GM12801 (cell line): ENCODE results near the gene TPM1.

ENCODE experiments used
- TF ChIP-seq, protein P1 (sequence below): IDR thresholded peaks from one replicate; pipeline ENCODE4 v1.5.1; 2011; ENCODE audit warnings: control low read depth; ENCODE audit not compliant: insufficient read length; ENCODE audit errors: extremely low read depth

Gene TPM1

DNA sequence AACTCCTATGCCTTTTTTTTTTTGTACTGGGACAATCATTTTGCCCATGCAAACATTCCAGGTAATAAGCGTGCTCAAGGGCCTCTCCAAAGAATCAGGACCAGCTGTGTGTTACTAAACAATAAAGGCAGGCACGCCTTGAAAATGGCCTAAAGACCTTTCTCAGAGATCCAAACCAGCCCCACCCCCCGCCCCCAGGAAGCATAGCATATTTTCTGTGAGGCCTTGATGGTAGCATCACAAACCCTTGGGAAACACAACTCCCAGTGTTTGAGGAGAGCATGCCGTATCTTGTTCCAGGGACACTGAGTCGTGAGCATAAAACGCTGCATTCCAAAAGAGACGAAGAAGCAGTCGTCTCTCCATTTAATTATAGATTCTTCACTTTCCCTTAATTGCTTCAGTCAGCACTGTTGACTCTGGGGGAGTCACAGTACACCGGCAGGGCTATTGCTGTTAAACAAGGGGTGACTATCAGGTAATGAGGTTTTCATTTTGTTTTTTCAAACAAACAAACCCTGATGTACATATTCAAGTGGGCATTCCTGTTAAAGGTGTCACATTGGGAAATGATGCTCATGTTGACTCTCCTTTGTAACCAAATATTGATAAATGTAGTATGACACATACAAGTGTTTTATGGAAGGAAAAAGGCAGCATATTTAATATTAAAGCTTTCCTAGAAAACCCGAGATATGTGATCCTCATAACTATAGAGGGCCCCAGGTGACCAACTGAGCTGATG is 4.4 kb upstream of the TPM1 start:
- TF ChIP-seq, protein P1, sequence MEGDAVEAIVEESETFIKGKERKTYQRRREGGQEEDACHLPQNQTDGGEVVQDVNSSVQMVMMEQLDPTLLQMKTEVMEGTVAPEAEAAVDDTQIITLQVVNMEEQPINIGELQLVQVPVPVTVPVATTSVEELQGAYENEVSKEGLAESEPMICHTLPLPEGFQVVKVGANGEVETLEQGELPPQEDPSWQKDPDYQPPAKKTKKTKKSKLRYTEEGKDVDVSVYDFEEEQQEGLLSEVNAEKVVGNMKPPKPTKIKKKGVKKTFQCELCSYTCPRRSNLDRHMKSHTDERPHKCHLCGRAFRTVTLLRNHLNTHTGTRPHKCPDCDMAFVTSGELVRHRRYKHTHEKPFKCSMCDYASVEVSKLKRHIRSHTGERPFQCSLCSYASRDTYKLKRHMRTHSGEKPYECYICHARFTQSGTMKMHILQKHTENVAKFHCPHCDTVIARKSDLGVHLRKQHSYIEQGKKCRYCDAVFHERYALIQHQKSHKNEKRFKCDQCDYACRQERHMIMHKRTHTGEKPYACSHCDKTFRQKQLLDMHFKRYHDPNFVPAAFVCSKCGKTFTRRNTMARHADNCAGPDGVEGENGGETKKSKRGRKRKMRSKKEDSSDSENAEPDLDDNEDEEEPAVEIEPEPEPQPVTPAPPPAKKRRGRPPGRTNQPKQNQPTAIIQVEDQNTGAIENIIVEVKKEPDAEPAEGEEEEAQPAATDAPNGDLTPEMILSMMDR, result no peak

DNA sequence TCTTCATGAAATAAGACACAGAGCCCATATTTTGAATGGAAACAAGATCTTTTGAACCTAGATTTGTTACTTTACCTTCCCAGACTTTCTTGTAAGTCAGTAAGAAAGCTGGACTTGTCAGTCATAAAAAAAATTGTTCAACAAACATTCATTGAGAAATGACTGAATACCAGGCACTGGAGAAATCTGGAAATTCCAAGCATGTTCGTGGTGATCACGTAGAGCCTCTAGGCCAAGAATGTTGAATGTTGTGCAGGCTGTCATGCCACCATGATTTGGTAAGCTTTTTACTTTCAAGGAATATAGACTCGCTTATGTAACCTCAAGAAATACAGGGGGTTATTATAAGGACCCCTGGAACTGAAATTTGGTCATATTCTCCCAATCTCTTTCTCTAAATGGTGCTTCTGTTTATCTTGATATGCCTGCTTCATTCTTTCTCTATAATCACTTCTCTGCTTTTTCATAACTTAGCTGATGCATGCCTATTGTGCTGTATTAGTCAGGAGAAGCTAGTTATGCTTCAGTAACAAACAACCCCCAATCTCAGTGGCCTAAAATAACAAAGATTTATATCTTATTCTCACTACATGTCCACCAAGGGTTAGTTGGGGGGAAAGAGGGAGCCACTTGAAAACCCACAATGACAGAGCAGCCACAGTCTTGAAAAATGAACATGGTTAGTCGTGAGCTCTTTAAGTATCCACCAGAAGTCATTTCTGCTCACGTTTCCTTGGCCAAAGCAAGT is 3.4 kb upstream of the TPM1 start:
- TF ChIP-seq, protein P1, result no peak

DNA sequence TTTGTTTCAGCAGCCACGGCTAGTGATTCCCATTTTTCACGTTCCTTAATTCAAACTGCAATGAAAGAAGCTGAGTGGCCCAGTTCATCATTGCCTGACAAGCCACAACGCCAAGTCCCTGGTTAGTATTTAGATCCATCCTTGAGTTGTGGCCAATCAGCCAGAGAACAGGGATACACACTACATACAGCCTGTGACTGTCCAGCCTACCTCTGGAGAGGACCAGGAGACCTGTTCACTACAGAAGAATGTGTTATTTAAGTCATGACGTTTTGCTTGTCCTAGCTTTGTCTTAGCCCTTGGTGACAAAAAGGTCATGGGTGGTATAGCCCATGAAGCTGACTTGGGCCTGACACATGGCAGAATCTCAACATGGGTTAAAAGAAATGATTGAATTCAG is 2.7 kb upstream of the TPM1 start:
- TF ChIP-seq, protein P1, result no peak

DNA sequence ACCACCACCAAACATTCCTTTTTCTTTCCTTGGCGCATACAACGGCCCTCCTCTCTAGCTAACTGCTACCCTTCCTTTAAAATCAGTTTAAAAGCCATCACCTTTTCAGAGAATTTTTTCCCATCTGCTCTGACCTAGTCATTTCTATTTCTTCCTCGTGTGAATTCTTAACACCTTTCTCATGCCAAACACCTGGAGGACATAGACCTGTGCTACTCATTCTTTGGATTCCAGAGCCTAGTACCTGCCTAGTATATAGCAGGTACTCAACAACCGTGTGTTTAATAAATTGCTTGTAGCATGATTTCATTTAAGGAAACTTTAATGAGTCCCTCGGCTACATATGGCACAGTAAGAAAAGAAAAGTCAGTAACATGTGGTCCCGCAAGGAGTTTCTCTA is 2.0 kb upstream of the TPM1 start:
- TF ChIP-seq, protein P1, result no peak

DNA sequence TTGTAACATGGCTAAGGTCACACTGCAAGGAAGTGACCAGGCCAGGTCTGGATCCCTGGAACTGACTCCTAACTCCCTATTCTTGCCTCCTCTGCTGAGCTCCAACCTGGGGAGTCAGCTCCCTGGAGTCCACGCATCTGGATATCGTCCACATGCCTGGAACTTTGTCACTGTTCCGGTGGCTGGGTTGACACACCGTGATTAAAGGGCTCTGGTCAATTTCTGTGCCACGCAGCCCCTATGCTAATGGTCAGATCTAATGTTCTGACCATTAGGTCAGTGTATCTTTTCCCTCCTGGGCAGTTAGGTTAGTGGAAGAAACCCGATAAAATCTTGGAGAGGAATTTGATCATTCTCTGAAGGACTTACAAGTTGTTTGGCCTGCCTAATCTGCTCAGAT is 1.6 kb upstream of the TPM1 start:
- TF ChIP-seq, protein P1, result no peak

DNA sequence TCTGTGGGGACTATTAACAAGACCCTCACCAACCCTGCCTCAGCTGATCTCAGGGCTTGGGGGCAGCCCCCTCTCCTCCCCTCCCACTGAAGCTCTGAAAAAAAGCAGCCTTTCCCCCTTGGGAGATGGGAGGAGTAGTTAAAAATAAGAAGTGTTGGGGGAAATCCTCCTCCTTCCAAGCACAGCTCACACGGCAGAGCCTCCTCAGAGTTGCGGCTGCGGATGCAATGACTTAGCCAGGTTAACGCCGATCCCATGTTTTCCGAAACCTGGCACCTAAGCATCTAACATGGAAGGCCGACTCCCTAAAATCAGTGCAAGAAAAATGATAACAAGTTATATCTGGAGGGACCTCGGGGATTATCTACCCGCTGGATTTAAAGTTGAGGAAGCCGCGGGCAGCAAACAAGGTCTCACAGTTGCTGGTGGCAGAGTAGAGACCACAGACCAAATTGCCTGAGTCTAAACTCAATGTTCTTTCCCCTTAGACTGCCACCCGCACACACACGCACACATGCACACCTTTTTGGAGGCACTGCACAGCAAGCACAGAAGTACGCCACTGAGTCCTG is 1.1 kb upstream of the TPM1 start:
- TF ChIP-seq, protein P1, result no peak

DNA sequence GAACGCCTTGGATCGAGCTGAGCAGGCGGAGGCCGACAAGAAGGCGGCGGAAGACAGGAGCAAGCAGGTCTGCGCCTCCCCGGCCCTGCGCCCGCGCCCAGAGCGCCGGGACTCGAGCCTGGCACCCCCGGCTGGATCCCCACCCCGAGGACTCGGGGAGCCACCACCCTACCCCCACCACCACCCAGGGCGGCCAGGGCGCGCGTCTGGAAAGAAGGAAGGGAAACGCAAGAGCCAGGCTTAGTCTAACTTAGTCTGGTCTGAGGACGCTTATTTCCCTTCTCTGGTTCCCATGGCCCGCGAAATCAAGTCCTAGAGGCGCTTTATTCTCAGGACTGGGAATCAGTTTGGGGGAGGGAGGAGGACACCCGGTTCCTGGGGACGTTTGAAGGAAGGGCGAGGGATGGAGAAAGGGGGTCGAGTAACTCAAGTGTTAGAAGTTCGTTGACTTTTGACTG is 359 bp downstream of the TPM1 start:
- TF ChIP-seq, protein P1, result no peak
